ENCODE data around the gene CPA5. TPM values are rescaled to one million over a fixed set of nuclear protein-coding genes. Genes with fewer than 3 reads are reported as not detected.

Gene CPA5
- total and polyA plus RNA-seq, 2 experiments from 2014 or later: not detected

- Histone ChIP-seq H3K79me2 (replicated peaks; ENCODE audit: insufficient read depth) (no peaks in the 10 kb centered on the region), H3K27ac (ENCODE audit: low read depth) (no peak overlapping the region), H2AFZ (peak overlapping the region; percentile 67; the same call in 1 of the 2 replicates), H3K4me2 (peak overlapping the region; percentile 56), H3K27me3 (ENCODE audit: insufficient read depth) (no peaks in the 10 kb centered on the region), H3F3A (replicated peaks; ENCODE audit: low read depth) (no peaks in the 10 kb centered on the region), H3K36me3 (ENCODE audit: insufficient read depth) (no peaks in the 10 kb centered on the region), H3K9me2 (ENCODE audit: insufficient read depth) (peaks cover 10% of the 10 kb centered on the region; the same call in 1 of the 2 replicates), H3K4me1 (ENCODE audit: insufficient read depth) (peaks cover 15% of the 10 kb centered on the region), H4K20me1 (replicated peaks; ENCODE audit: insufficient read depth) (no peaks in the 10 kb centered on the region), H3K4me3 (0 out of 2 replicates have a peak overlapping the region, but pooled peaks have one; percentile 17)
- no peak overlapping the region for H3K27ac Mint-ChIP-seq
- H3K36me3 Mint-ChIP-seq (ENCODE audit: low read depth): no peaks in the 10 kb centered on the region; the same call in 2 of the 3 replicates
- H3K4me1 Mint-ChIP-seq: peaks cover 16% of the 10 kb centered on the region
- peak; percentile 51 for ATAC-seq
- 0 out of 3 replicates have a peak overlapping the region, but pooled peaks have one; percentile 14 for H3K4me3 Mint-ChIP-seq
- H3K9me3 Mint-ChIP-seq: 0 out of 3 replicates have a peak, but pooled peaks cover 3% of the 10 kb centered on the region
- TF ChIP-seq ZNF114 (CRISPR knock-in tag; IDR thresholded peaks at IDR 0.05) (no peak), REST (IDR thresholded peaks at IDR 0.05; ENCODE audit: unreplicated experiment) (no peak), POLR2AphosphoS5 (IDR thresholded peaks at IDR 0.05; ENCODE audit: low read depth) (no peak), NANOG (IDR thresholded peaks at IDR 0.05; ENCODE audit: borderline replicate concordance) (no peak), ETS1 (IDR thresholded peaks at IDR 0.05) (no peak), ZNF462 (CRISPR knock-in tag; IDR thresholded peaks at IDR 0.05) (no peak), CREB1 (CRISPR knock-in tag; IDR thresholded peaks at IDR 0.05; ENCODE audit: low read depth) (no peak), EZH2phosphoT487 (IDR thresholded peaks at IDR 0.05; ENCODE audit: unreplicated experiment) (no peak), EZH2 (IDR thresholded peaks at IDR 0.05; ENCODE audit: low read depth, unreplicated experiment) (no peak), STAT1 (IDR thresholded peaks at IDR 0.05; ENCODE audit: unreplicated experiment) (no peak), ZNF331 (CRISPR knock-in tag; IDR thresholded peaks at IDR 0.05; ENCODE audit: low read depth) (no peak), JUNB (IDR thresholded peaks at IDR 0.05; ENCODE audit: unreplicated experiment) (no peak), CTCF (conservative IDR thresholded peaks at IDR 0.05; ENCODE audit: low read depth in 2 of 2) (no peak)
- DNase-seq (ENCODE audit: low spot score): peak; percentile 34
- peaks cover 13% of the 10 kb centered on the region for H3K27me3 Mint-ChIP-seq (ENCODE audit: insufficient read depth, low read depth, poor library complexity)
Observed at GRCh38 chr7:130345136-130345535, 520 bp downstream of the CPA5 start.

All from GM23338 (cell line).